Testis (tissue), 2 donors: ENCODE results near the gene SMARCA1.

Experiments
- CTCF ChIP-seq, 3 experiments: fragments of 450-650 bp in 2 of 3; fragments of 200-600 bp in 1 of 3; sonication (generic) in 1 of 3; IDR thresholded peaks; one replicate each; pipeline ENCODE4 v1.5.1; 2016 to 2019; ENCODE audit warnings: antibody characterized with exemption in 3 of 3, mild to moderate bottlenecking in 2 of 3, moderate library complexity in 1 of 3
- POLR2A ChIP-seq: fragments of 450-650 bp; IDR thresholded peaks from one replicate; pipeline ENCODE4 v1.6.1; 2017; ENCODE audit warnings: antibody characterized with exemption, mild to moderate bottlenecking, moderate library complexity

GRCh38 chrX:129404670-129405008, 118.7 kb downstream of the SMARCA1 start:
- no peak for TF ChIP-seq CTCF (IDR thresholded peaks at IDR 0.05)
- no peak for TF ChIP-seq POLR2A
